ENCODE data around the gene MRPL2.

DNA sequence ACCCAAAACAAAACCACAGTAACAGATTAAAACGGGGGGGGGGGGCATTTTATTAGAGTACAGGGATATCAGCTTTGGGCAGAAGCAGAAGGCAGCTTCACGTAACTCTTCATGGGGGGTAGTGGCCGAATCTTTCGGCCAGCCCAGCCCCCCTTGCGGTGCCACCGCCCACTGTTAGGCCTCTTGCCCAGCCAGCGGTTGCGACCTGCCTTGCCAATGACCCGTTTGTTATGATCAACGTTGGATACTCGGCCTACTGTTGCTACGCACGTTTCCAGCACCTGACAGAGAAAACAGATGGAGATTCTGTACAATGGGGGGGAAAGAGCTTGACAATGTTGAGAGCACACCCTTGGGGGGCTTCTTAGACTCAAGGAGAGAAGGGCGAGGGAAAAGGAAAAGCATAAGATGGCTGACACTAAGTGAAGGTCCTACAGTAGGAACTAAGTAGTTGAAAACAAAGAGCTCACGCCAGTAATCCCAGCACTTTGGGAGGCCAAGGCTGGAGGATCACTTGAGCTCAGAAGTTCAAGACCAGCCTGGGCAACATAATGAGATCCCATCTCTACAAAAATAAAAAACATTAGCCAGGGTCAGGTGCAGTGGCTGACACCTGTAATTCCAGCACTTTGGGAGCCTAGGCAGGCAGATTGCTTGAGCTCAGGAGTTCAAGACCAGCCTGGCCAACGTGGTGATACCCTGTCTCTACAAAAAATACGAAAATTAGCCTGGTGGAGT is 4.9 kb downstream of the MRPL2 start:
- no peak for TF ChIP-seq POLR2AphosphoS5 (IDR thresholded peaks at IDR 0.05; ENCODE audit: low read depth, low read length)
- no peak for TF ChIP-seq POLR2A (IDR thresholded peaks at IDR 0.05; ENCODE audit: low read depth, low read length)
- TF ChIP-seq PAX5 (IDR thresholded peaks at IDR 0.05; ENCODE audit: insufficient read depth, low read length, severe bottlenecking) = no peak
- no peak for TF ChIP-seq TAF1 (IDR thresholded peaks at IDR 0.05; ENCODE audit: low read depth, low read length)
- no peak for TF ChIP-seq POU2F2 (IDR thresholded peaks at IDR 0.05; ENCODE audit: low read depth, low read length)
- no peak for TF ChIP-seq SPI1 (IDR thresholded peaks at IDR 0.05; ENCODE audit: low read depth, low read length)

Measured in GM12891 (cell line).